Natural killer cell (primary cell): ENCODE results near the gene DUS2. TPM values are rescaled to one million over a fixed set of nuclear protein-coding genes. Genes with fewer than 3 reads are reported as not detected.
A peak's percentile ranks its signal among the peaks of the same experiment; 100 is the strongest.

Experiments used
- ATAC-seq, 3 donors: fragments of 150-1000 bp in 2 of 3; fragments of 200-7000 bp in 1 of 3; cut with Tn5 transposase; 1 replicate in 1 of 3; 2 replicates in 2 of 3; pipeline ENCODE4 v1.10.0; 2021; ENCODE audit warnings: mild to moderate bottlenecking in 2 of 3, moderate library complexity in 2 of 3
- DNase-seq, 2 donors: peaks; one replicate each; pipeline versions ENCODE4 v3.0.0 to v3.0.0-alpha.2; 2013 to 2021; ENCODE audit warnings: mixed read lengths in 1 of 2
- H3K27ac ChIP-seq: one replicate; pipeline ENCODE4 v1.5.1; 2013; ENCODE audit warnings: mild to moderate bottlenecking, low read length
- H3K27me3 ChIP-seq: one replicate; pipeline ENCODE4 v1.6.1; 2013; ENCODE audit warnings: low read length; ENCODE audit not compliant: control insufficient read depth, insufficient read depth
- H3K36me3 ChIP-seq: one replicate; pipeline ENCODE4 v1.6.1; 2013; ENCODE audit warnings: low read length; ENCODE audit not compliant: control insufficient read depth, insufficient read depth
- H3K4me1 ChIP-seq: one replicate; pipeline ENCODE4 v1.6.1; 2013; ENCODE audit warnings: low read length; ENCODE audit not compliant: control insufficient read depth, insufficient read depth
- H3K4me3 ChIP-seq: one replicate; pipeline ENCODE4 v1.5.1; 2013; ENCODE audit warnings: low read length
- H3K9me3 ChIP-seq: one replicate; pipeline ENCODE4 v1.6.1; 2013; ENCODE audit warnings: low read length; ENCODE audit not compliant: control insufficient read depth, insufficient read depth
- H3K27ac Mint-ChIP-seq, 2 donors: one replicate each; pipeline ENCODE4 v1.8.0; 2022; ENCODE audit warnings: mild to moderate bottlenecking in 2 of 2, mixed read lengths in 2 of 2, moderate library complexity in 1 of 2
- H3K27me3 Mint-ChIP-seq, 2 donors: one replicate each; pipeline ENCODE4 v1.8.0; 2022; ENCODE audit warnings: low read depth in 2 of 2, mixed read lengths in 2 of 2
- H3K36me3 Mint-ChIP-seq: one replicate; pipeline ENCODE4 v1.8.0; 2022; ENCODE audit warnings: mixed read lengths
- H3K4me1 Mint-ChIP-seq, 2 donors: one replicate each; pipeline ENCODE4 v1.8.0; 2022; ENCODE audit warnings: mixed read lengths in 2 of 2
- H3K4me3 Mint-ChIP-seq: one replicate; pipeline ENCODE4 v1.8.0; 2022; ENCODE audit warnings: mild to moderate bottlenecking, moderate library complexity, mixed read lengths
- H3K9me3 Mint-ChIP-seq, 2 donors: one replicate each; pipeline ENCODE4 v1.8.0; 2022; ENCODE audit warnings: mixed read lengths in 2 of 2
- CTCF ChIP-seq: fragments of 200-600 bp; IDR thresholded peaks from one replicate; pipeline ENCODE4 v1.8.0; 2022; ENCODE audit warnings: antibody characterized with exemption
- WGBS: methylation state at CpG from one replicate; pipeline ENCODE4 v1.1.7; 2013; ENCODE audit warnings: missing lambda C conversion rate; ENCODE audit not compliant: insufficient coverage; 5-methylcytosine and 5-hydroxymethylcytosine counted together
- intact Hi-C: fragments of 100-400 bp; cut with micrococcal nuclease; formaldehyde crosslinking; loops from one replicate; pipeline ENCODE4 v1.14.2; 2022
- total RNA-seq, 4 donors: library from RNA; stranded (reverse); fragments of 120-200 nt in 1 of 4; gene quantifications; one replicate each; pipeline versions ENCODE4 v1.2.3 to v1.2.4, GENCODE V29; 2013 to 2022

The DUS2 gene
- total RNA-seq, 3 donors from 2014 or later (not counting 1 experiment from before 2014, with no cell fraction given) = 21.6 to 24.2 (median 22.7) TPM

- 85% methylated on average over 3 of the region's 3 CpGs for WGBS
- no peaks in the 10 kb centered on the region for H3K36me3 Mint-ChIP-seq
- ATAC-seq (no peak), DNase-seq (no peak)
- Histone ChIP-seq H3K4me3 (no peak overlapping the region), H3K36me3 (peaks cover 9% of the 10 kb centered on the region), H3K27ac (no peak overlapping the region), H3K4me1 (peaks cover 60% of the 10 kb centered on the region), H3K9me3 (no peaks in the 10 kb centered on the region), H3K27me3 (no peaks in the 10 kb centered on the region)
- intact Hi-C loops = no loop called here
- peaks cover 21 to 42% of the 10 kb centered on the region in 2 donors for H3K4me1 Mint-ChIP-seq
- H3K4me3 Mint-ChIP-seq = no peak overlapping the region
- H3K9me3 Mint-ChIP-seq = no peaks in the 10 kb centered on the region
- no peaks in the 10 kb centered on the region for H3K27me3 Mint-ChIP-seq
- TF ChIP-seq CTCF = no peak
- peak overlapping the region; percentile 1 to 37 for H3K27ac Mint-ChIP-seq
Observed at GRCh38 chr16:67988675-67989074, 34.4 kb upstream of the DUS2 start.

GRCh38 chr16:67989322-67990017, 33.6 kb upstream of the DUS2 start:
- no peak overlapping the region for H3K4me3 Mint-ChIP-seq
- ATAC-seq = peak in 1 of 3 donors; percentile 20

GRCh38 chr16:67990018-67990386, 33.1 kb upstream of the DUS2 start:
- TF ChIP-seq CTCF = no peak
- Histone ChIP-seq H3K27me3 (no peaks in the 10 kb centered on the region), H3K27ac (no peak overlapping the region), H3K4me1 (peaks cover 60% of the 10 kb centered on the region), H3K36me3 (peaks cover 9% of the 10 kb centered on the region), H3K9me3 (no peaks in the 10 kb centered on the region), H3K4me3 (no peak overlapping the region)
- Mint-ChIP-seq H3K9me3 (no peaks in the 10 kb centered on the region), H3K36me3 (no peaks in the 10 kb centered on the region), H3K27ac (peak overlapping the region in 1 of 2 donors; percentile 37), H3K27me3 (no peaks in the 10 kb centered on the region), H3K4me3 (no peak overlapping the region), H3K4me1 (peaks cover 23 to 44% of the 10 kb centered on the region in 2 donors)
- WGBS = 88% methylated on average over 5 of the region's 6 CpGs
- intact Hi-C loops = no loop called here
- no peak for DNase-seq
- no peak for ATAC-seq

More at GRCh38 chr16:67989322-67990017, 33.6 kb upstream of the DUS2 start:
- no peak for DNase-seq
- Histone ChIP-seq H3K4me3 (no peak overlapping the region), H3K9me3 (no peaks in the 10 kb centered on the region), H3K27me3 (no peaks in the 10 kb centered on the region), H3K36me3 (peaks cover 9% of the 10 kb centered on the region), H3K4me1 (peaks cover 60% of the 10 kb centered on the region), H3K27ac (peak overlapping the region; percentile 66)
- WGBS = 72% methylated on average over 8 of the region's 8 CpGs
- Mint-ChIP-seq H3K4me1 (peaks cover 23 to 44% of the 10 kb centered on the region in 2 donors), H3K9me3 (no peaks in the 10 kb centered on the region), H3K27ac (peak overlapping the region; percentile 1 to 37), H3K36me3 (no peaks in the 10 kb centered on the region), H3K27me3 (no peaks in the 10 kb centered on the region)
- intact Hi-C loops = no loop called here
- no peak for TF ChIP-seq CTCF
